B cell (primary cell): ENCODE results near the gene SMARCD2. TPM values are rescaled to one million over a fixed set of nuclear protein-coding genes. Genes with fewer than 3 reads are reported as not detected.

Experiments used
- ATAC-seq: fragments of 200-7000 bp; cut with Tn5 transposase; one replicate; pipeline ENCODE4 v1.10.0; 2021; ENCODE audit warnings: low read depth, mild to moderate bottlenecking, moderate number of reproducible peaks, moderate library complexity
- CTCF ChIA-PET: fragments of 350-600 bp; sonication (Branson Sonifier 250); formaldehyde crosslinking; loops from one replicate; lab custom pipeline; 2021; ENCODE audit warnings: antibody characterized with exemption, inconsistent platforms; lab: Charles Lee
- POLR2A ChIA-PET: fragments of 350-600 bp; sonication (Branson Sonifier 250); formaldehyde crosslinking; loops from one replicate; lab custom pipeline; 2021; ENCODE audit warnings: antibody characterized with exemption; lab: Charles Lee
- DNase-seq: peaks from one replicate; pipeline ENCODE4 v3.0.0; 2013
- H2AFZ ChIP-seq: 2 replicates; pipeline ENCODE4 v1.6.1; 2012; ENCODE audit warnings: mild to moderate bottlenecking, low read depth, low read length; ENCODE audit not compliant: insufficient read depth, poor library complexity, severe bottlenecking
- H3K27ac ChIP-seq, 2 donors: 1 replicate in 1 of 2; 2 replicates in 1 of 2; pipeline ENCODE4 v1.5.1; 2012 to 2013; ENCODE audit warnings: low read length in 2 of 2, mild to moderate bottlenecking in 2 of 2, moderate library complexity in 1 of 2
- H3K27me3 ChIP-seq, 4 experiments: fragments of 200-600 bp in 1 of 4; sonication (generic) in 1 of 4; replicated peaks in 1 of 4; 1 replicate in 2 of 4; 2 replicates in 2 of 4; pipeline versions ENCODE4 v1.6.1 to v1.7.0; 2013 to 2016; ENCODE audit warnings: low read length in 3 of 4, mild to moderate bottlenecking in 2 of 4, mixed read lengths in 1 of 4, moderate library complexity in 1 of 4; ENCODE audit not compliant: insufficient read depth in 4 of 4, control insufficient read depth in 3 of 4; ENCODE audit errors: control extremely low read depth in 1 of 4
- H3K36me3 ChIP-seq, 2 experiments: replicated peaks in 1 of 2; 1 replicate in 1 of 2; 2 replicates in 1 of 2; pipeline versions ENCODE4 v1.6.1 to v1.7.1; 2013; ENCODE audit warnings: low read length in 1 of 2; ENCODE audit not compliant: insufficient read depth in 2 of 2, control insufficient read depth in 1 of 2; ENCODE audit errors: control extremely low read depth in 1 of 2, extremely low read depth in 1 of 2
- H3K4me1 ChIP-seq, 2 donors: fragments of 200-600 bp in 1 of 2; sonication (generic) in 1 of 2; 1 replicate in 1 of 2; 2 replicates in 1 of 2; pipeline versions ENCODE4 v1.5.1 to v1.6.1; 2013 to 2017; ENCODE audit warnings: low read length in 2 of 2; ENCODE audit not compliant: control insufficient read depth in 2 of 2, insufficient read depth in 2 of 2
- H3K4me2 ChIP-seq: replicated peaks from 2 replicates; pipeline ENCODE3; 2012; ENCODE audit warnings: mild to moderate bottlenecking, low read depth, low read length; ENCODE audit not compliant: poor library complexity, severe bottlenecking
- H3K4me3 ChIP-seq, 5 experiments: fragments of 200-600 bp in 1 of 5; sonication (generic) in 1 of 5; 1 replicate in 3 of 5; 2 replicates in 2 of 5; pipeline versions ENCODE4 v1.5.1 to v1.7.0; 2011 to 2016; ENCODE audit warnings: low read length in 4 of 5, mild to moderate bottlenecking in 4 of 5, low read depth in 2 of 5, control low read depth in 1 of 5, moderate library complexity in 1 of 5; ENCODE audit not compliant: insufficient read depth in 1 of 5; ENCODE audit errors: control extremely low read depth in 1 of 5, extremely low read depth in 1 of 5
- H3K79me2 ChIP-seq: fragments of 200-600 bp; sonication (generic); one replicate; pipeline ENCODE4 v1.6.0; 2016; ENCODE audit warnings: low read length; ENCODE audit not compliant: control insufficient read depth, insufficient read depth
- H3K9ac ChIP-seq: fragments of 200-600 bp; sonication (generic); 2 replicates; pipeline ENCODE4 v1.6.1; 2017; ENCODE audit warnings: mild to moderate bottlenecking, low read length, moderate library complexity
- H3K9me3 ChIP-seq, 3 donors: one replicate each; pipeline versions ENCODE4 v1.6.1 to v1.7.1; 2013; ENCODE audit warnings: low read length in 2 of 3; ENCODE audit not compliant: control insufficient read depth in 2 of 3, insufficient read depth in 1 of 3; ENCODE audit errors: control extremely low read depth in 1 of 3
- H4K20me1 ChIP-seq: 2 replicates; pipeline ENCODE4 v1.6.0; 2012; ENCODE audit warnings: mild to moderate bottlenecking, low read length; ENCODE audit not compliant: insufficient read depth, control insufficient read depth, poor library complexity, severe bottlenecking
- H3K27ac Mint-ChIP-seq: one replicate; pipeline ENCODE4 v1.8.0; 2021; ENCODE audit warnings: mixed read lengths
- H3K27me3 Mint-ChIP-seq: one replicate; pipeline ENCODE4 v1.8.0; 2021; ENCODE audit warnings: mixed read lengths
- H3K4me1 Mint-ChIP-seq: one replicate; pipeline ENCODE4 v1.8.0; 2021; ENCODE audit warnings: mixed read lengths
- H3K4me3 Mint-ChIP-seq: one replicate; pipeline ENCODE4 v1.8.0; 2021; ENCODE audit warnings: mixed read lengths
- H3K9me3 Mint-ChIP-seq: one replicate; pipeline ENCODE4 v1.8.0; 2022; ENCODE audit warnings: mixed read lengths; ENCODE audit not compliant: insufficient read depth
- CTCF ChIP-seq: fragments of 200-600 bp; IDR thresholded peaks from one replicate; pipeline ENCODE4 v1.8.0; 2022; ENCODE audit warnings: antibody characterized with exemption, mild to moderate bottlenecking
- EZH2 ChIP-seq: IDR thresholded peaks from 2 replicates; pipeline ENCODE4 v1.6.1; 2012; ENCODE audit warnings: borderline replicate concordance, low read depth, mild to moderate bottlenecking, moderate library complexity, low read length; ENCODE audit not compliant: insufficient read depth, poor library complexity, severe bottlenecking
- WGBS: methylation state at CpG from one replicate; pipeline ENCODE4 v1.1.5; 2013; ENCODE audit warnings: missing lambda C conversion rate; ENCODE audit not compliant: insufficient coverage; 5-methylcytosine and 5-hydroxymethylcytosine counted together
- intact Hi-C: fragments of 100-400 bp; cut with micrococcal nuclease; formaldehyde crosslinking; loops from one replicate; pipeline ENCODE4 v1.10.0; 2022
- polyA plus RNA-seq: library from polyadenylated mRNA; depleted of rRNA; stranded (reverse); fragments of >200 nt; gene quantifications from 2 replicates; pipeline ENCODE4 v1.2.3, GENCODE V29; 2012
- total RNA-seq, 2 donors: library from RNA; stranded (reverse); fragments of 120-200 nt in 1 of 2; gene quantifications; 1 replicate in 1 of 2; 2 replicates in 1 of 2; pipeline versions ENCODE4 v1.2.3 to v1.2.4, GENCODE V29; 2013 to 2022

The SMARCD2 gene
- total and polyA plus RNA-seq, 2 donors (not counting 1 experiment from before 2014, with no cell fraction given), result 60.6 to 124 TPM

- no peak for TF ChIP-seq CTCF
- TF ChIP-seq EZH2, result no peak
- Histone ChIP-seq H3K4me1 (peaks cover 35 to 51% of the 10 kb centered on the region in 2 donors), H3K27me3 (no peaks in the 10 kb centered on the region), H3K79me2 (peaks cover 55% of the 10 kb centered on the region), H4K20me1 (peaks cover 50% of the 10 kb centered on the region), H3K4me3 (peak overlapping the region; percentile 19 to 92 (median 89)), H2AFZ (peak overlapping the region; percentile 82), H3K4me2 (peak overlapping the region; percentile 100), H3K9me3 (no peaks in the 10 kb centered on the region), H3K9ac (peak overlapping the region; percentile 93), H3K27ac (peak overlapping the region in 1 of 2 donors; percentile 90), H3K36me3 (peaks cover 0 to 7% of the 10 kb centered on the region in 2 experiments)
- ATAC-seq, result no peak
- ChIA-PET CTCF (interaction anchor here (1.0 to 3.0 kb wide), 2 partner anchors 11 to 25 kb away, joined by 3 to 13 read pairs; no protein-coding TSS in a partner anchor), POLR2A (interaction anchor here (0.8 to 1.2 kb wide), 4 partner anchors 11 to 147 kb away, joined by 3 to 7 read pairs (median 4); no protein-coding TSS in a partner anchor)
- intact Hi-C loops, result loop anchor here (2.0 kb wide), 1 partner anchor 291 kb away; the partner anchor contains the start of gene DCAF7
- Mint-ChIP-seq H3K27me3 (no peaks in the 10 kb centered on the region), H3K4me1 (peaks cover 44% of the 10 kb centered on the region), H3K4me3 (peak overlapping the region; percentile 94), H3K9me3 (no peaks in the 10 kb centered on the region), H3K27ac (peak overlapping the region; percentile 94)
- DNase-seq, result no peak
- WGBS, result under 1% methylated on average over 36 of the region's 36 CpGs
These were observed 329 bp downstream of the SMARCD2 start for GRCh38 chr17:63842173-63842539.
